SH-SY5Y (cell line): Measurements from ENCODE around the gene MPC2.

Experiments
- GATA2 ChIP-seq: IDR thresholded peaks from 2 replicates; pipeline ENCODE4 v1.6.1; 2011; ENCODE audit warnings: mild to moderate bottlenecking, low read depth, low read length
- GATA3 ChIP-seq: IDR thresholded peaks from 2 replicates; pipeline ENCODE4 v1.6.1; 2011; ENCODE audit warnings: low read depth, mild to moderate bottlenecking, low read length, moderate library complexity

- TF ChIP-seq GATA2 (no peak), GATA3 (no peak)
Observed at GRCh38 chr1:167904652-167905130, 32.2 kb downstream of the MPC2 start.
